ENCODE data around the gene DUSP28. TPM values are rescaled to one million over a fixed set of nuclear protein-coding genes. Genes with fewer than 3 reads are reported as not detected.

The DUSP28 gene
- total and polyA plus RNA-seq, 10 of the 15 experiments (the other 5 are each of a cell fraction or from before 2014, with no cell fraction given), result 2.5 to 12.5 (median 6.4) TPM

- peaks cover 28% of the 10 kb centered on the region for H3K4me1 ChIP-seq (ENCODE audit: control insufficient read depth, insufficient read depth, low read length)
- H3K36me3 ChIP-seq (ENCODE audit: control insufficient read depth in 2 of 2, insufficient read depth in 2 of 2, low read length in 1 of 2), result peaks cover 0 to 9% of the 10 kb centered on the region in 2 experiments; a peak in 2 of 4 replicates
- RAD21 ChIA-PET (ENCODE audit: unreplicated experiment), result interaction anchor here (2.0 to 11.7 kb wide), 2 partner anchors 26 to 44 kb away, joined by 6 to 206 read pairs; partner anchors contain the start of gene CAPN10
- DNase-seq (ENCODE audit: low read depth, low spot score) (no peak), ATAC-seq (no peak), FAIRE-seq (no peak)
- H4K20me1 ChIP-seq (ENCODE audit: control insufficient read depth, insufficient read depth), result no peaks in the 10 kb centered on the region
- SMC1A ChIA-PET (ENCODE audit: uncharacterized antibody, unreplicated experiment), result interaction anchor here (12.1 kb wide), 1 partner anchor 28 kb away, joined by 124 read pairs; the partner anchor contains the start of gene CAPN10
- peaks cover 43% of the 10 kb centered on the region for H3K79me2 ChIP-seq (ENCODE audit: control insufficient read depth, insufficient read depth, low read length)
- intact Hi-C loops (cut with micrococcal nuclease; ENCODE audit: unreplicated experiment) (no loop called here), in situ Hi-C loops (cut with MboI) (no loop called here)
- CTCF ChIA-PET, result interaction anchor here (1.6 to 7.9 kb wide), 4 partner anchors 8 to 495 kb away, joined by 3 to 45 read pairs (median 20); partner anchors contain the start of gene CAPN10
- no peaks in the 10 kb centered on the region for H3K9me3 ChIP-seq (replicated peaks; ENCODE audit: control insufficient read depth, insufficient read depth, low read length)
- POLR2A ChIA-PET, result interaction anchor here (1.7 to 2.7 kb wide), 3 partner anchors 7 to 28 kb away, joined by 5 to 8 read pairs (median 7); partner anchors contain the start of gene CAPN10
- no peaks in the 10 kb centered on the region for H3K27me3 ChIP-seq (replicated peaks in 1 of 2; ENCODE audit: control insufficient read depth in 2 of 2, insufficient read depth in 2 of 2, low read length in 1 of 2)
- no peak overlapping the region; the same call in 1 of the 2 replicates for H3K27ac ChIP-seq (ENCODE audit: control insufficient read depth, insufficient read depth)
- H3K9ac ChIP-seq (ENCODE audit: control insufficient read depth, insufficient read depth, low read length), result no peak overlapping the region; the same call in 1 of the 2 replicates
- TF ChIP-seq DPF2 (IDR thresholded peaks at IDR 0.05) (0 out of 2 replicates have a peak, but pooled peaks have one; percentile 1), CREB1 (IDR thresholded peaks at IDR 0.05; ENCODE audit: low read depth) (no peak)
- peak overlapping the region; percentile 99 for H3K4me2 ChIP-seq (ENCODE audit: control insufficient read depth, insufficient read depth)
- no peak overlapping the region for H2AFZ ChIP-seq (ENCODE audit: control insufficient read depth, low read depth, low read length)
- 80% methylated on average over 17 of the region's 18 CpGs for WGBS (ENCODE audit: insufficient coverage, insufficient replicate concordance, low lambda C conversion rate, missing lambda C conversion rate)
- BruUV-seq (replicated peaks), result no TSS peak
- H3K4me3 ChIP-seq, result peak overlapping the region; percentile 66; the same call in 1 of the 2 replicates
Observed at GRCh38 chr2:240558236-240558761, 1.9 kb upstream of the DUSP28 start.

GRCh38 chr2:240559286-240559685 lies 871 bp upstream of the DUSP28 start:
- SMC1A ChIA-PET (ENCODE audit: uncharacterized antibody, unreplicated experiment), result interaction anchor here (0.6 to 12.1 kb wide), 3 partner anchors 10 to 27 kb away, joined by 3 to 124 read pairs (median 3); partner anchors contain the start of gene CAPN10
- Histone ChIP-seq H3K9ac (ENCODE audit: control insufficient read depth, insufficient read depth, low read length) (peak overlapping the region; percentile 96), H3K27ac (ENCODE audit: control insufficient read depth, insufficient read depth) (peak overlapping the region; percentile 96), H3K27me3 (replicated peaks in 1 of 2; ENCODE audit: control insufficient read depth in 2 of 2, insufficient read depth in 2 of 2, low read length in 1 of 2) (no peaks in the 10 kb centered on the region), H4K20me1 (ENCODE audit: control insufficient read depth, insufficient read depth) (no peaks in the 10 kb centered on the region), H3K4me3 (peak overlapping the region; percentile 66), H3K36me3 (ENCODE audit: control insufficient read depth in 2 of 2, insufficient read depth in 2 of 2, low read length in 1 of 2) (peaks cover 0 to 12% of the 10 kb centered on the region in 2 experiments; a peak in 2 of 4 replicates), H3K79me2 (ENCODE audit: control insufficient read depth, insufficient read depth, low read length) (peaks cover 45% of the 10 kb centered on the region), H3K9me3 (replicated peaks; ENCODE audit: control insufficient read depth, insufficient read depth, low read length) (no peaks in the 10 kb centered on the region), H3K4me1 (ENCODE audit: control insufficient read depth, insufficient read depth, low read length) (peaks cover 32% of the 10 kb centered on the region), H3K4me2 (ENCODE audit: control insufficient read depth, insufficient read depth) (peak overlapping the region; percentile 99), H2AFZ (ENCODE audit: control insufficient read depth, low read depth, low read length) (no peak overlapping the region)
- CTCF ChIA-PET, result interaction anchor here (1.3 to 7.9 kb wide), 3 partner anchors 9 to 45 kb away, joined by 3 to 45 read pairs (median 5); no protein-coding TSS in a partner anchor
- TF ChIP-seq NFXL1 (IDR thresholded peaks at IDR 0.05; ENCODE audit: borderline replicate concordance), result no peak
- TF ChIP-seq EED (IDR thresholded peaks at IDR 0.05; ENCODE audit: low read depth), result no peak
- no peak for TF ChIP-seq EGR1 (IDR thresholded peaks at IDR 0.05; ENCODE audit: borderline replicate concordance in 1 of 2, low read depth in 2 of 2, low read length in 2 of 2)
- TF ChIP-seq IRF4 (IDR thresholded peaks at IDR 0.05; ENCODE audit: low read depth, low read length), result no peak
- TF ChIP-seq ZNF384 (IDR thresholded peaks at IDR 0.05; ENCODE audit: borderline replicate concordance, low read depth, low read length), result no peak
- no peak for TF ChIP-seq TBL1XR1 (IDR thresholded peaks at IDR 0.05; ENCODE audit: low read depth, low read length)
- TF ChIP-seq FOXK2 (IDR thresholded peaks at IDR 0.05), result no peak
- no peak for TF ChIP-seq MXI1 (IDR thresholded peaks at IDR 0.05; ENCODE audit: low read depth, low read length)
- TF ChIP-seq SRF (IDR thresholded peaks at IDR 0.05; ENCODE audit: low read depth in 2 of 2, low read length in 2 of 2), result no peak
- no peak for TF ChIP-seq MYB (IDR thresholded peaks at IDR 0.05; ENCODE audit: borderline replicate concordance, low read depth, low read length)
- TF ChIP-seq KLF5 (IDR thresholded peaks at IDR 0.05; ENCODE audit: partially characterized antibody), result no peak
- TF ChIP-seq, protein P1, sequence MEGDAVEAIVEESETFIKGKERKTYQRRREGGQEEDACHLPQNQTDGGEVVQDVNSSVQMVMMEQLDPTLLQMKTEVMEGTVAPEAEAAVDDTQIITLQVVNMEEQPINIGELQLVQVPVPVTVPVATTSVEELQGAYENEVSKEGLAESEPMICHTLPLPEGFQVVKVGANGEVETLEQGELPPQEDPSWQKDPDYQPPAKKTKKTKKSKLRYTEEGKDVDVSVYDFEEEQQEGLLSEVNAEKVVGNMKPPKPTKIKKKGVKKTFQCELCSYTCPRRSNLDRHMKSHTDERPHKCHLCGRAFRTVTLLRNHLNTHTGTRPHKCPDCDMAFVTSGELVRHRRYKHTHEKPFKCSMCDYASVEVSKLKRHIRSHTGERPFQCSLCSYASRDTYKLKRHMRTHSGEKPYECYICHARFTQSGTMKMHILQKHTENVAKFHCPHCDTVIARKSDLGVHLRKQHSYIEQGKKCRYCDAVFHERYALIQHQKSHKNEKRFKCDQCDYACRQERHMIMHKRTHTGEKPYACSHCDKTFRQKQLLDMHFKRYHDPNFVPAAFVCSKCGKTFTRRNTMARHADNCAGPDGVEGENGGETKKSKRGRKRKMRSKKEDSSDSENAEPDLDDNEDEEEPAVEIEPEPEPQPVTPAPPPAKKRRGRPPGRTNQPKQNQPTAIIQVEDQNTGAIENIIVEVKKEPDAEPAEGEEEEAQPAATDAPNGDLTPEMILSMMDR (IDR thresholded peaks at IDR 0.05 in 2 of 3, conservative IDR thresholded peaks at IDR 0.05 in 1 of 3; ENCODE audit: control insufficient read depth in 2 of 3, extremely low read depth in 1 of 3, insufficient read depth in 1 of 3, low read depth in 3 of 3, low read length in 3 of 3), result no peak
- no peak for ATAC-seq
- no peak for FAIRE-seq
- DNase-seq (ENCODE audit: low read depth, low spot score), result no peak
- RAD21 ChIA-PET (ENCODE audit: unreplicated experiment), result interaction anchor here (11.7 kb wide), 1 partner anchor 25 kb away, joined by 206 read pairs; the partner anchor contains the start of gene CAPN10
- intact Hi-C loops (cut with micrococcal nuclease; ENCODE audit: unreplicated experiment) (no loop called here), in situ Hi-C loops (cut with MboI) (no loop called here)
- BruUV-seq (replicated peaks), result no TSS peak
- POLR2A ChIA-PET, result interaction anchor here (0.8 to 1.9 kb wide), 3 partner anchors 25 to 90 kb away, joined by 3 to 7 read pairs (median 5); partner anchors contain the start of gene CAPN10
- 43% methylated on average over 3 of the region's 3 CpGs for WGBS (ENCODE audit: insufficient coverage, insufficient replicate concordance, low lambda C conversion rate, missing lambda C conversion rate)
